ENCODE data around the gene IPO5. TPM values are rescaled to one million over a fixed set of nuclear protein-coding genes. Genes with fewer than 3 reads are reported as not detected.

Gene IPO5
- polyA plus RNA-seq, 6 donors from 2014 or later: 28.1 to 48.7 (median 31.5) TPM

- Mint-ChIP-seq H3K4me3 (peak overlapping the region in 1 of 8 donors; percentile 23), H3K27ac (peak overlapping the region in 1 of 6 donors; percentile 16), H3K9me3 (no peaks in the 10 kb centered on the region), H3K36me3 (peaks cover 0 to 1% of the 10 kb centered on the region in 2 donors), H3K4me1 (no peaks in the 10 kb centered on the region), H3K27me3 (peaks cover 10 to 16% (median 14%) of the 10 kb centered on the region in 3 donors)
- ATAC-seq (ENCODE audit: low read depth in 2 of 2) (no peak), DNase-seq (no peak)
Measured at GRCh38 chr13:98059276-98059675, 105.8 kb downstream of the IPO5 start.

GRCh38 chr13:98060282-98060681 is 106.8 kb downstream of the IPO5 start:
- no peak overlapping the region for H3K4me3 Mint-ChIP-seq
- no peaks in the 10 kb centered on the region for H3K4me1 Mint-ChIP-seq
- H3K9me3 Mint-ChIP-seq: no peaks in the 10 kb centered on the region
- no peaks in the 10 kb centered on the region for H3K36me3 Mint-ChIP-seq
- no peak for DNase-seq
- peaks cover 10 to 18% (median 12%) of the 10 kb centered on the region in 3 donors for H3K27me3 Mint-ChIP-seq
- no peak overlapping the region for H3K27ac Mint-ChIP-seq
- ATAC-seq (ENCODE audit: low read depth in 2 of 2): no peak

- Mint-ChIP-seq H3K4me3 (no peak overlapping the region), H3K36me3 (no peaks in the 10 kb centered on the region), H3K4me1 (no peaks in the 10 kb centered on the region), H3K27ac (no peak overlapping the region), H3K9me3 (no peaks in the 10 kb centered on the region), H3K27me3 (peaks cover 0 to 15% (median 0%) of the 10 kb centered on the region in 3 donors)
- DNase-seq (no peak), ATAC-seq (ENCODE audit: low read depth in 2 of 2) (no peak)
Measured at GRCh38 chr13:98065468-98065867, 112.0 kb downstream of the IPO5 start.

DNA sequence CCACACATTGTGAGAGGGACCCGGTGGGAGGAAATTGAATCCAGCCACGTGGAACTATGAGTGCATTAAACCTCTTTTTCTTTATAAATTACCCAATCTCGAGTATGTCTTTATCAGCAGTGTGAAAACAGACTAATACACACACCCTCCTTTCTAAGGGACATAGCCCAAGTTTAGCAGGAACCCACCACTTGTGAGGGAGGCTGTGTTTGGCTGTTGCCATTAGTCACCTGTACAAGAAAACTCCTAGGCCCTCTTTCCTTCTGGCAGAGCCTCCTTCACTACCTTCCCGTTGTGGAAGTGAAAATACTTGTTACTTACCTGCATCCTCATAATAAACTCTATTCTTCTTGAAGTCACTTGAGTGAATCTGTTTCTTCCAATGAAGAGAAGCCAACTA is 113.2 kb downstream of the IPO5 start:
- Mint-ChIP-seq H3K4me3 (no peak overlapping the region), H3K27ac (no peak overlapping the region), H3K4me1 (no peaks in the 10 kb centered on the region), H3K36me3 (no peaks in the 10 kb centered on the region), H3K9me3 (no peaks in the 10 kb centered on the region), H3K27me3 (peaks cover 0 to 15% (median 0%) of the 10 kb centered on the region in 3 donors)
- no peak for DNase-seq
- no peak for ATAC-seq (ENCODE audit: low read depth in 2 of 2)

DNA sequence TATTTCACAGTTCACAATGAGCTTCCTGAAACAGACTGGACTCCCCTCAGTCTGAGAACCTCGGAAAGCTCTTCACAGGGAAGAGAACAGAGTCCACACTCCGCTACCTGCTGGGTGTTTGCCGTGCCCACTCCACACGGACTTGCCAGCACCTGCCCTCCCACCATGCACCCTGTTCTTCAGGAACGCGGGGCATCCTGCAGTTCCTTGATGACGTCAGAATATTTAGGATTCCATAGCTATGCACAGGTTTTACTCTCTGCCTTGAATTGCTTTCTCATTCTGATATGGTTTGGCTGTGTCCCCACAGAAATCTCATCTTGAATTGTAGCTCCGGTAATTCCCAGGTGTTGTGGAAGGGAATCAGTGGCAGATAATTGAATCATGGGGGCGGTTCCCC is 115.0 kb downstream of the IPO5 start:
- no peaks in the 10 kb centered on the region for H3K4me1 Mint-ChIP-seq
- H3K27me3 Mint-ChIP-seq: peaks cover 0 to 15% (median 0%) of the 10 kb centered on the region in 3 donors
- no peaks in the 10 kb centered on the region for H3K36me3 Mint-ChIP-seq
- no peak overlapping the region for H3K27ac Mint-ChIP-seq
- ATAC-seq (ENCODE audit: low read depth in 2 of 2) (no peak), DNase-seq (no peak)
- no peak overlapping the region for H3K4me3 Mint-ChIP-seq
- no peaks in the 10 kb centered on the region for H3K9me3 Mint-ChIP-seq

- Mint-ChIP-seq H3K27ac (no peak overlapping the region), H3K4me3 (no peak overlapping the region), H3K9me3 (peaks cover 0 to 5% (median 0%) of the 10 kb centered on the region in 7 donors), H3K36me3 (no peaks in the 10 kb centered on the region), H3K27me3 (peaks cover 0 to 10% (median 0%) of the 10 kb centered on the region in 3 donors), H3K4me1 (no peaks in the 10 kb centered on the region)
- ATAC-seq (ENCODE audit: low read depth in 2 of 2): no peak
- no peak for DNase-seq
Measured at GRCh38 chr13:98069985-98070384, 116.5 kb downstream of the IPO5 start.

GRCh38 chr13:98071316-98071715 is 117.8 kb downstream of the IPO5 start:
- H3K27ac Mint-ChIP-seq: no peak overlapping the region
- ATAC-seq (ENCODE audit: low read depth in 2 of 2) (no peak), DNase-seq (no peak)
- no peak overlapping the region for H3K4me3 Mint-ChIP-seq
- H3K36me3 Mint-ChIP-seq: no peaks in the 10 kb centered on the region
- peaks cover 0 to 5% (median 0%) of the 10 kb centered on the region in 3 donors for H3K27me3 Mint-ChIP-seq
- H3K4me1 Mint-ChIP-seq: no peaks in the 10 kb centered on the region
- peaks cover 0 to 5% (median 2%) of the 10 kb centered on the region in 7 donors for H3K9me3 Mint-ChIP-seq

DNA sequence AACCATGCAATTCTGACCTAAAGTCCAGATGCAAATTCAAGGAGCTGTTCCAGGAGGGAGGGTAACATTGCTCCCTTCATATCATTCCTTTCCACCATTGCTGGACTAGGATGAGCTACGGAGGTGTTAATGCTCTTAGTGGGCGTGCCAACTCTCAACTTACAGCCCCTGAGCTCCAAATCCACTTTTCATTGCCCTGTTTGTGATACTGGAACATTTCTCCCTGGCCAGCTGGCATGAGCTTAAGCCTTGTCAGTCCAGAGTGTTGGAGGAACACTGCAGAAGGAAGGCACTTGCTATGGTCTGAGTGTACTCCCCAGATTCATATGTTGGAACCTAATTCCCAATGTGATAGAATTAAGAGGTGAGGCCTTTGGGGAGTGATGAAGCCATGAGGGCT is 119.0 kb downstream of the IPO5 start:
- no peak for ATAC-seq (ENCODE audit: low read depth in 2 of 2)
- no peak overlapping the region for H3K27ac Mint-ChIP-seq
- no peaks in the 10 kb centered on the region for H3K36me3 Mint-ChIP-seq
- no peaks in the 10 kb centered on the region for H3K27me3 Mint-ChIP-seq
- DNase-seq: no peak
- no peak overlapping the region for H3K4me3 Mint-ChIP-seq
- H3K9me3 Mint-ChIP-seq: peaks cover 0 to 5% (median 2%) of the 10 kb centered on the region in 7 donors
- H3K4me1 Mint-ChIP-seq: no peaks in the 10 kb centered on the region

Other genes starting within 250 kb of the IPO5 start
- 1 to 10 TPM in 2 of 6 donors, under 1 TPM in 3, not detected in 1; 0.44 to 1.2 (median 0.86) TPM for gene FARP1, start 189.4 kb downstream of the IPO5 start, polyA plus RNA-seq (ENCODE audit: low read depth in 6 of 6)
- not detected for gene RNF113B, start 223.6 kb downstream of the IPO5 start, polyA plus RNA-seq (ENCODE audit: low read depth in 6 of 6)

Measured in naive B cell (primary cell).